ENCODE data around the gene GNAZ. TPM values are rescaled to one million over a fixed set of nuclear protein-coding genes. Genes with fewer than 3 reads are reported as not detected.
A peak's percentile ranks its signal among the peaks of the same experiment; 100 is the strongest.

Gene GNAZ
- total RNA-seq, 1 donor from 2014 or later = 2.9 TPM

DNA sequence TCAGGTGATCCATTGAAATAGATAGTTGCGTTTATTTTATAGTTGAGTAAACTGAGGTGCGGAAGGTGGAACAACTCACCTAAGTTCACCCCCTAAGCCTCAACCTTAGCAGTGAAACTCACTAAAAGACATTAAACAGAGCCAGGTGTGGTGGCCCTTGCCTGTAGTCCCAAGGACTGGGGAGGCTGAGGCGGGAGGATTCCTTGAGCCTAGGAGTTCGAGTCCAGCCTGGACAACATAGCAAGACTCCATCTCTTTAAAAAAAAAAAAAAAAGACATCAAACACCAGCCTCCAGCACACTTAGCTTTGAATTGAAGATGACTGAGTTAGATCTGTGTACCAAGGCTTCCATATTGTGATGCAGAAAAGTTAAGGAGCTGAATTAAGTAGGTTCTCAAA, 74.1 kb downstream of the GNAZ start:
- intact Hi-C loops (cut with micrococcal nuclease) = no loop called here
- Histone ChIP-seq H3K9me3 (replicated peaks) (no peaks in the 10 kb centered on the region), H3K27ac (replicated peaks) (peak overlapping the region; percentile 21), H3K27me3 (ENCODE audit: low read depth) (peaks cover 26% of the 10 kb centered on the region), H3K4me1 (peaks cover 35% of the 10 kb centered on the region), H3K4me3 (peak overlapping the region; percentile 67), H3K36me3 (no peaks in the 10 kb centered on the region)
- no peak for DNase-seq
- TF ChIP-seq, protein P1, sequence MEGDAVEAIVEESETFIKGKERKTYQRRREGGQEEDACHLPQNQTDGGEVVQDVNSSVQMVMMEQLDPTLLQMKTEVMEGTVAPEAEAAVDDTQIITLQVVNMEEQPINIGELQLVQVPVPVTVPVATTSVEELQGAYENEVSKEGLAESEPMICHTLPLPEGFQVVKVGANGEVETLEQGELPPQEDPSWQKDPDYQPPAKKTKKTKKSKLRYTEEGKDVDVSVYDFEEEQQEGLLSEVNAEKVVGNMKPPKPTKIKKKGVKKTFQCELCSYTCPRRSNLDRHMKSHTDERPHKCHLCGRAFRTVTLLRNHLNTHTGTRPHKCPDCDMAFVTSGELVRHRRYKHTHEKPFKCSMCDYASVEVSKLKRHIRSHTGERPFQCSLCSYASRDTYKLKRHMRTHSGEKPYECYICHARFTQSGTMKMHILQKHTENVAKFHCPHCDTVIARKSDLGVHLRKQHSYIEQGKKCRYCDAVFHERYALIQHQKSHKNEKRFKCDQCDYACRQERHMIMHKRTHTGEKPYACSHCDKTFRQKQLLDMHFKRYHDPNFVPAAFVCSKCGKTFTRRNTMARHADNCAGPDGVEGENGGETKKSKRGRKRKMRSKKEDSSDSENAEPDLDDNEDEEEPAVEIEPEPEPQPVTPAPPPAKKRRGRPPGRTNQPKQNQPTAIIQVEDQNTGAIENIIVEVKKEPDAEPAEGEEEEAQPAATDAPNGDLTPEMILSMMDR (IDR thresholded peaks at IDR 0.05; ENCODE audit: borderline replicate concordance) = no peak

DNA sequence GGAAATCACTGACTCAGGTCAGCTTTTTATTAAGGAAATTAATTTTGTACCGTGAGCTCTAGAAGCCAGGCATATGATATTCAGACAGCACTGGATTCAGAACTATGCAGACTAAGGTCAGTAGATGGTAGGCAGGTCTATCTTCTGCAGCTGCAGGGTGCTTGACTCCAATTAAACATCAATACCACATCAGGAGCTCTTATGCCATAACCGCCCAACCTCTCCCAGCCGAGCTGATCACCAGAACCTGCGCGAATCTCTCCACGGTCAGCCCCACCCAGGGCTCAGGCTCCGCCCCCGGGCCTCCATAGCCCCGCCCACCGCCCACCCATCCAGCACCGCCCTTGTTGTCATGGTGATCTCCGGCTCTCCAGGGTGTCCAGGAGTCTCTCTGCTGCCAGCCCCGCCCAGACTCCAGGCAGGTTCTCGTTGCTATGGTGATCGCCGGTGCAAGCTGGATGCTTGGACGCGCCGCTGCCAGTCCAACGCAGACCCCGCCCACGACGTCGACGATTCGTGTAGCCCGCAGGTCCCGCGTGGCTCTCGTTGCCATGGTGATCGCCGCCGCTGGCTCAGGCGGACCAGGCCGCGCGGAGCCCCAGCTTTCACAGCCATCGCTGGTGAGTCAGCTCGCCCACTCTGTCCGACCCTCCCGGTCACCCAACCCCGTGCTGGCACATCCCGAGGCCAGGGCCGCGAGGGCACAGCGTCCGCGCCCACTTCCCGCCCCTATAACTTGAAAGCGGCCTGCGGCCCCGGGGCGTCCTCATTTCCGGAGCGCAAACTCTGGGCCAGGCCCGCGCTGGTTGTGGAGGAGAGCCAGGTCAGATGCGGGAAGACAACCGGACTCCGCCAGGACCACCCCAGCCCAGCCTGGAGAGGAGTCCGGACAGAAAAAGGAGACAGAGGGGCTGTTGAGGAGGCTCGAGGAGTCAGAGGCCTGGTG, 74.9 kb downstream of the GNAZ start, which contains the start of gene RAB36:
RAB36 (plus strand) TSS at position 546 of the 946 bp plus-strand sequence. CDS start 1,140 bp downstream, outside the sequence.
- Histone ChIP-seq H3K4me1 (peaks cover 42% of the 10 kb centered on the region), H3K4me3 (peak within 1 kb of the TSS; percentile 67), H3K27me3 (ENCODE audit: low read depth) (peaks cover 26% of the 10 kb centered on the region), H3K27ac (replicated peaks) (peak within 1 kb of the TSS; percentile 63), H3K36me3 (no peaks in the 10 kb centered on the region), H3K9me3 (replicated peaks) (no peaks in the 10 kb centered on the region)
- TF ChIP-seq, protein P1 (IDR thresholded peaks at IDR 0.05; ENCODE audit: borderline replicate concordance) = no peak
- DNase-seq = peak; percentile 95
- intact Hi-C loops (cut with micrococcal nuclease) = no loop called here

- no peak for DNase-seq
- Histone ChIP-seq H3K36me3 (no peaks in the 10 kb centered on the region), H3K4me1 (peaks cover 42% of the 10 kb centered on the region), H3K4me3 (peak overlapping the region; percentile 67), H3K27ac (replicated peaks) (peak overlapping the region; percentile 63), H3K9me3 (replicated peaks) (no peaks in the 10 kb centered on the region), H3K27me3 (ENCODE audit: low read depth) (peaks cover 26% of the 10 kb centered on the region)
- intact Hi-C loops (cut with micrococcal nuclease) = no loop called here
- TF ChIP-seq, protein P1 (IDR thresholded peaks at IDR 0.05; ENCODE audit: borderline replicate concordance) = no peak
These were observed 75.7 kb downstream of the GNAZ start for GRCh38 chr22:23145878-23146470.

DNA sequence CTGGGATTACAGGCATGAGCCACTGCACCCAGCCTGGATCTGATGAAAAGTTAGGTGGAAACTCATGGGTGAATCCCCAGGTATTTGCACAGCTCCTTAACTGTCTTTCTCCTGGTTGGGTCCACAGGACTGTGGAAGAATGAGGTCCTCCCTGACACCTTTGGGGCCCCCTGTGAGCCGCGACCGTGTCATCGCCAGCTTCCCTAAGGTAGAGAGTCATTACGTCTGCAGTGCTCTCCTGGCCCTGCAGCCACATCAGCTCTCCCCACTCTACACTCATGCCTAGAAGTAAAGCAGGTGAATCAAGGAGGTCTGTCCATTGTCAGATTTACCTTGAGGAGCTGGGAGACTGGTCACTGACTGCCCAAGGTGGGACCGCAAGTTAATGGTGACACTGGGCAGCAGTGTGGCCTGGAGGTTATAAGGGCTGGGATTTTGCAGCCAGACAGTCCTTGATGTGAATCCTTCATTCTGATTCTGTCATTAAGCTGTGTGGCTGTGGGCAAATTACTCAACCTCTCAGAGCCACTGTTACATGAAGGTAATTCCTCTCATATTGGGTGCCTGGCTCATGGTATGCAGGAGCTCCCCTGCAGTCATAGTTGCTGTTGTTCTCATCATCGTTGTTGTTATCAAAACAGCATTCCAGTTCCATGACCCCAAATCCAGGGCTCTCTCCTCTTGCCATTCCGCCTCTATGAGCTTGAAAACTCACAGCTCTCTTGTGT, 76.3 kb downstream of the GNAZ start:
- Histone ChIP-seq H3K36me3 (no peaks in the 10 kb centered on the region), H3K4me1 (peaks cover 38% of the 10 kb centered on the region), H3K27me3 (ENCODE audit: low read depth) (peaks cover 26% of the 10 kb centered on the region), H3K4me3 (no peak overlapping the region), H3K9me3 (replicated peaks) (no peaks in the 10 kb centered on the region), H3K27ac (replicated peaks) (no peak overlapping the region)
- intact Hi-C loops (cut with micrococcal nuclease) = no loop called here
- TF ChIP-seq, protein P1 (IDR thresholded peaks at IDR 0.05; ENCODE audit: borderline replicate concordance) = no peak
- DNase-seq = no peak
